Activated naive CD8-positive, alpha-beta T cell treated with anti-CD3 and anti-CD28 coated beads, Interleukin-2, amount 50 U/mL, for 24 hours (primary cell): Measurements from ENCODE around the gene SLC17A5.
"Not testable (repeated sequence)": the region's sequence is repeated elsewhere in the genome, so short reads cannot be mapped to it uniquely, and the experiment has no call there.

Experiments
- ATAC-seq: fragments of 150-1000 bp; cut with Tn5 transposase; one replicate; pipeline ENCODE4 v1.10.0; 2021
- DNase-seq: peaks from one replicate; pipeline ENCODE4 v3.0.0; 2021
- H3K27ac Mint-ChIP-seq: one replicate; pipeline ENCODE4 v1.8.0; 2021; ENCODE audit warnings: mild to moderate bottlenecking, mixed read lengths
- H3K27me3 Mint-ChIP-seq: one replicate; pipeline ENCODE4 v1.8.0; 2021; ENCODE audit warnings: mixed read lengths
- H3K36me3 Mint-ChIP-seq: one replicate; pipeline ENCODE4 v1.8.0; 2021; ENCODE audit warnings: low read depth, mixed read lengths
- H3K4me1 Mint-ChIP-seq: one replicate; pipeline ENCODE4 v1.8.0; 2021; ENCODE audit warnings: mixed read lengths
- H3K4me3 Mint-ChIP-seq: one replicate; pipeline ENCODE4 v1.8.0; 2021; ENCODE audit warnings: mild to moderate bottlenecking, moderate library complexity, mixed read lengths
- H3K9me3 Mint-ChIP-seq: one replicate; pipeline ENCODE4 v1.8.0; 2021; ENCODE audit warnings: mixed read lengths

SLC17A5 gene

GRCh38 chr6:73644941-73645591 lies 8.7 kb downstream of the SLC17A5 start:
- Mint-ChIP-seq H3K4me1 (peaks cover 9% of the 10 kb centered on the region), H3K27ac (no peak overlapping the region), H3K9me3 (no peaks in the 10 kb centered on the region), H3K27me3 (no peaks in the 10 kb centered on the region), H3K4me3 (peak overlapping the region; percentile 79), H3K36me3 (peaks cover 8% of the 10 kb centered on the region)
- no peak for ATAC-seq
- no peak for DNase-seq

- H3K4me3 Mint-ChIP-seq, result no peak overlapping the region
- peaks cover 4% of the 10 kb centered on the region for H3K36me3 Mint-ChIP-seq
- H3K9me3 Mint-ChIP-seq, result no peaks in the 10 kb centered on the region
- H3K27ac Mint-ChIP-seq, result no peak overlapping the region
- H3K27me3 Mint-ChIP-seq, result no peaks in the 10 kb centered on the region
- ATAC-seq (no peak), DNase-seq (no peak)
- H3K4me1 Mint-ChIP-seq, result peaks cover 9% of the 10 kb centered on the region
Measured at GRCh38 chr6:73644030-73644429, 9.8 kb downstream of the SLC17A5 start.

- Mint-ChIP-seq H3K27me3 (no peaks in the 10 kb centered on the region), H3K27ac (no peak overlapping the region), H3K4me1 (peaks cover 9% of the 10 kb centered on the region), H3K36me3 (peaks cover 5% of the 10 kb centered on the region), H3K9me3 (no peaks in the 10 kb centered on the region), H3K4me3 (no peak overlapping the region)
- ATAC-seq, result no peak
- DNase-seq, result no peak
Measured at GRCh38 chr6:73642530-73642929, 11.3 kb downstream of the SLC17A5 start.

- no peaks in the 10 kb centered on the region for H3K27me3 Mint-ChIP-seq
- no peak overlapping the region for H3K4me3 Mint-ChIP-seq
- no peak for DNase-seq
- ATAC-seq, result no peak
- no peak overlapping the region for H3K27ac Mint-ChIP-seq
- H3K4me1 Mint-ChIP-seq, result peaks cover 3% of the 10 kb centered on the region
- no peaks in the 10 kb centered on the region for H3K9me3 Mint-ChIP-seq
- peaks cover 8% of the 10 kb centered on the region for H3K36me3 Mint-ChIP-seq
Measured at GRCh38 chr6:73640179-73640750, 13.5 kb downstream of the SLC17A5 start.

- H3K9me3 Mint-ChIP-seq, result no peaks in the 10 kb centered on the region
- peaks cover 8% of the 10 kb centered on the region for H3K36me3 Mint-ChIP-seq
- ATAC-seq (no peak), DNase-seq (no peak)
- no peaks in the 10 kb centered on the region for H3K27me3 Mint-ChIP-seq
- no peak overlapping the region for H3K4me3 Mint-ChIP-seq
- H3K4me1 Mint-ChIP-seq, result no peaks in the 10 kb centered on the region
- no peak overlapping the region for H3K27ac Mint-ChIP-seq
Measured at GRCh38 chr6:73639040-73639439, 14.8 kb downstream of the SLC17A5 start.

- H3K27me3 Mint-ChIP-seq, result no peaks in the 10 kb centered on the region
- peaks cover 10% of the 10 kb centered on the region for H3K36me3 Mint-ChIP-seq
- H3K4me1 Mint-ChIP-seq, result no peaks in the 10 kb centered on the region
- DNase-seq (no peak), ATAC-seq (no peak)
- H3K4me3 Mint-ChIP-seq, result no peak overlapping the region
- H3K9me3 Mint-ChIP-seq, result no peaks in the 10 kb centered on the region
- H3K27ac Mint-ChIP-seq, result no peak overlapping the region
Measured at GRCh38 chr6:73637404-73637803, 16.4 kb downstream of the SLC17A5 start.

GRCh38 chr6:73636048-73636447 lies 17.7 kb downstream of the SLC17A5 start:
- peaks cover 14% of the 10 kb centered on the region for H3K36me3 Mint-ChIP-seq

GRCh38 chr6:73632346-73632745 lies 21.4 kb downstream of the SLC17A5 start:
- ATAC-seq (no peak), DNase-seq (no peak)
- Mint-ChIP-seq H3K4me3 (no peak overlapping the region), H3K27me3 (no peaks in the 10 kb centered on the region), H3K27ac (no peak overlapping the region), H3K36me3 (peaks cover 15% of the 10 kb centered on the region), H3K9me3 (no peaks in the 10 kb centered on the region), H3K4me1 (no peaks in the 10 kb centered on the region)

More at GRCh38 chr6:73636048-73636447, 17.7 kb downstream of the SLC17A5 start:
- Mint-ChIP-seq H3K4me3 (no peak overlapping the region), H3K9me3 (no peaks in the 10 kb centered on the region), H3K4me1 (no peaks in the 10 kb centered on the region), H3K27me3 (no peaks in the 10 kb centered on the region), H3K27ac (no peak overlapping the region)
- DNase-seq (no peak), ATAC-seq (no peak)

GRCh38 chr6:73631849-73632248 lies 21.9 kb downstream of the SLC17A5 start:
- H3K4me1 Mint-ChIP-seq, result no peaks in the 10 kb centered on the region

GRCh38 chr6:73630401-73630800 lies 23.4 kb downstream of the SLC17A5 start:
- H3K27me3 Mint-ChIP-seq, result no peaks in the 10 kb centered on the region
- DNase-seq (no peak), ATAC-seq (no peak)
- H3K36me3 Mint-ChIP-seq, result peaks cover 13% of the 10 kb centered on the region
- peaks cover 3% of the 10 kb centered on the region for H3K4me1 Mint-ChIP-seq
- H3K27ac Mint-ChIP-seq, result no peak overlapping the region
- H3K4me3 Mint-ChIP-seq, result no peak overlapping the region
- no peaks in the 10 kb centered on the region for H3K9me3 Mint-ChIP-seq

More at GRCh38 chr6:73631849-73632248, 21.9 kb downstream of the SLC17A5 start:
- Mint-ChIP-seq H3K36me3 (peaks cover 15% of the 10 kb centered on the region), H3K27ac (no peak overlapping the region), H3K9me3 (no peaks in the 10 kb centered on the region), H3K4me3 (no peak overlapping the region), H3K27me3 (no peaks in the 10 kb centered on the region)
- DNase-seq (no peak), ATAC-seq (no peak)

- H3K27me3 Mint-ChIP-seq, result no peaks in the 10 kb centered on the region
- no peak for DNase-seq
- H3K4me3 Mint-ChIP-seq, result no peak overlapping the region
- no peak for ATAC-seq
- H3K9me3 Mint-ChIP-seq, result no peaks in the 10 kb centered on the region
- peaks cover 1% of the 10 kb centered on the region for H3K36me3 Mint-ChIP-seq
- H3K4me1 Mint-ChIP-seq, result peaks cover 3% of the 10 kb centered on the region
- no peak overlapping the region for H3K27ac Mint-ChIP-seq
Measured at GRCh38 chr6:73624896-73625295, 28.9 kb downstream of the SLC17A5 start.

- not testable (repeated sequence) for H3K4me3 Mint-ChIP-seq
Measured at GRCh38 chr6:73623480-73623879, 30.3 kb downstream of the SLC17A5 start.

GRCh38 chr6:73618082-73618481 lies 35.7 kb downstream of the SLC17A5 start:
- H3K4me3 Mint-ChIP-seq, H3K36me3 Mint-ChIP-seq, ATAC-seq, H3K27ac Mint-ChIP-seq, H3K9me3 Mint-ChIP-seq, DNase-seq, H3K27me3 Mint-ChIP-seq, H3K4me1 Mint-ChIP-seq: not testable (repeated sequence)

More at GRCh38 chr6:73623480-73623879, 30.3 kb downstream of the SLC17A5 start:
- H3K4me1 Mint-ChIP-seq, H3K36me3 Mint-ChIP-seq, H3K27ac Mint-ChIP-seq, ATAC-seq, H3K9me3 Mint-ChIP-seq, H3K27me3 Mint-ChIP-seq, DNase-seq: not testable (repeated sequence)

- no peak for ATAC-seq
- Mint-ChIP-seq H3K9me3 (no peaks in the 10 kb centered on the region), H3K36me3 (peaks cover 4% of the 10 kb centered on the region), H3K27me3 (no peaks in the 10 kb centered on the region), H3K4me1 (peaks cover 2% of the 10 kb centered on the region), H3K27ac (no peak overlapping the region), H3K4me3 (no peak overlapping the region)
- DNase-seq, result no peak
Measured at GRCh38 chr6:73614802-73615201, 39.0 kb downstream of the SLC17A5 start.

- no peak for ATAC-seq
Measured at GRCh38 chr6:73613806-73614536, 39.8 kb downstream of the SLC17A5 start.

More at GRCh38 chr6:73613806-73614536, 39.8 kb downstream of the SLC17A5 start:
- Mint-ChIP-seq H3K4me3 (no peak overlapping the region), H3K4me1 (peaks cover 2% of the 10 kb centered on the region), H3K9me3 (no peaks in the 10 kb centered on the region), H3K36me3 (peaks cover 8% of the 10 kb centered on the region), H3K27ac (no peak overlapping the region), H3K27me3 (no peaks in the 10 kb centered on the region)
- no peak for DNase-seq
